ENCODE measurements around the gene CTNNA3. TPM values are rescaled to one million over a fixed set of nuclear protein-coding genes. Genes with fewer than 3 reads are reported as not detected.

CTNNA3 gene
- 0.21 and 0.26 TPM in 2 replicates for polyA plus RNA-seq (2011; rRNA removed)
- 0.56 TPM in 1 of 2 replicates, not detected in the other for polyA minus RNA-seq (2011; rRNA and poly(A)+ RNA removed)

- peaks cover 3% of the 10 kb centered on the region for H3K27me3 ChIP-seq (ENCODE audit: control insufficient read depth, insufficient read depth, low read length)
- POLR2A ChIA-PET, result no interaction called here
- CTCF ChIA-PET, result interaction anchor here (0.7 to 4.6 kb wide), 8 partner anchors 10 to 606 kb away, joined by 3 to 187 read pairs (median 5); no protein-coding TSS in a partner anchor
- TF ChIP-seq CTCF (IDR thresholded peaks at IDR 0.05; ENCODE audit: low read depth, low read length), result no peak
- DNase-seq (ENCODE audit: low read depth, low spot score), result no peak
- no peak within 1 kb of the TSS for H3K4me3 ChIP-seq (ENCODE audit: low read depth, low read length)
- H3K27ac ChIP-seq (ENCODE audit: low read depth, low read length), result no peak within 1 kb of the TSS
- H3K9me3 ChIP-seq (ENCODE audit: control insufficient read depth, insufficient read depth, low read length), result no peaks in the 10 kb centered on the region
Measured at GRCh38 chr10:67696029-67696428, at the start of gene CTNNA3. Gene CTNNA3 (minus strand): TSS chr10:67696195.

DNA sequence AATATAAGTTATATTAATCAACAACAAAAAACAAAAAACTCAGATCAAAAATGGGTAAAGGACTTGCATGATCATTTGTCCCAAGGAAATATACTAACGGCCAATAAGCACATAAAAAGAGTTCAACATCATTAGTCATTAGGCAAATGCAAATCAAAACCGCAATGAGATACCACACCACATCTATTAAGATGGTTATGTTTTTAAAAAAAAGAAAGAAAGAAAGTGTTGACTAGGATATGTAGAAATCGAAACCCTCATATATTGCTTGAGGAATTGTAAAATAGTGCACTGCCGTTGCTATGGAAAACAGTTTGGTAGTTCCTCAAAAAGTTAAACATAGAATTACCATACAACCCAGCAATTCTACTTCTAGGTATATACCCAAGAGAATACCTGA, 39.4 kb upstream of the CTNNA3 start:
- Histone ChIP-seq H3K4me3 (ENCODE audit: low read depth, low read length) (no peak overlapping the region), H3K9me3 (ENCODE audit: control insufficient read depth, insufficient read depth, low read length) (no peaks in the 10 kb centered on the region), H3K27me3 (ENCODE audit: control insufficient read depth, insufficient read depth, low read length) (no peaks in the 10 kb centered on the region), H3K27ac (ENCODE audit: low read depth, low read length) (no peak overlapping the region)
- no peak for TF ChIP-seq CTCF (IDR thresholded peaks at IDR 0.05; ENCODE audit: low read depth, low read length)
- no peak for DNase-seq (ENCODE audit: low read depth, low spot score)
- ChIA-PET CTCF (no interaction called here), POLR2A (no interaction called here)

GRCh38 chr10:67733511-67733910, 37.5 kb upstream of the CTNNA3 start:
- POLR2A ChIA-PET, result no interaction called here
- Histone ChIP-seq H3K27ac (ENCODE audit: low read depth, low read length) (no peak overlapping the region), H3K4me3 (ENCODE audit: low read depth, low read length) (no peak overlapping the region), H3K27me3 (ENCODE audit: control insufficient read depth, insufficient read depth, low read length) (no peaks in the 10 kb centered on the region), H3K9me3 (ENCODE audit: control insufficient read depth, insufficient read depth, low read length) (no peaks in the 10 kb centered on the region)
- CTCF ChIA-PET, result no interaction called here
- no peak for TF ChIP-seq CTCF (IDR thresholded peaks at IDR 0.05; ENCODE audit: low read depth, low read length)
- no peak for DNase-seq (ENCODE audit: low read depth, low spot score)

DNA sequence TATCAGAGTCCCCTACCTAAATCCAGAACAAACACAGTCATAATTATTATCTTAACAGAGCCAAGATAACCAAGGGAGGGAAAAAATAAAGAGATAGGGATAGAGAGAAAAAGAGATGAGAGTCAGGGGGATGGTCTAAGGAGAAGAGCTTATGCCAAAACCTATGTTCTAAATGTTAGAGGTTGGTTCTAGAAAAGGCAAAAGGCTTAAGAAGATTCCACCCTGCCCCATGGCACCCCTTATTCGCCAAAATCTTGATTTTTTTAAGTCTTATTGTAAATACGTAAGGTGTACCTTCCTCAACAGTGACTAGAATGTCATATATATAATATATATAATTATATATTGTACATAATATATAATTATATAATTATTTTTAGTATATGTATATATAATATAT, 29.6 kb upstream of the CTNNA3 start:
- Histone ChIP-seq H3K27ac (ENCODE audit: low read depth, low read length) (no peak overlapping the region), H3K9me3 (ENCODE audit: control insufficient read depth, insufficient read depth, low read length) (no peaks in the 10 kb centered on the region), H3K4me3 (ENCODE audit: low read depth, low read length) (no peak overlapping the region), H3K27me3 (ENCODE audit: control insufficient read depth, insufficient read depth, low read length) (no peaks in the 10 kb centered on the region)
- POLR2A ChIA-PET, result no interaction called here
- DNase-seq (ENCODE audit: low read depth, low spot score), result no peak
- CTCF ChIA-PET, result no interaction called here
- no peak for TF ChIP-seq CTCF (IDR thresholded peaks at IDR 0.05; ENCODE audit: low read depth, low read length)

GRCh38 chr10:67723601-67724000, 27.6 kb upstream of the CTNNA3 start:
- H3K27me3 ChIP-seq (ENCODE audit: control insufficient read depth, insufficient read depth, low read length), result no peaks in the 10 kb centered on the region
- H3K9me3 ChIP-seq (ENCODE audit: control insufficient read depth, insufficient read depth, low read length), result no peaks in the 10 kb centered on the region
- H3K4me3 ChIP-seq (ENCODE audit: low read depth, low read length), result no peak overlapping the region
- no peak for TF ChIP-seq CTCF (IDR thresholded peaks at IDR 0.05; ENCODE audit: low read depth, low read length)
- CTCF ChIA-PET, result interaction anchor here (3.4 kb wide), 1 partner anchor 26 kb away, joined by 11 read pairs; no protein-coding TSS in a partner anchor
- POLR2A ChIA-PET, result no interaction called here
- no peak overlapping the region for H3K27ac ChIP-seq (ENCODE audit: low read depth, low read length)
- DNase-seq (ENCODE audit: low read depth, low spot score), result no peak
